Stimulated activated CD8-positive, alpha-beta memory T cell treated with anti-CD3 and anti-CD28 coated beads, Interleukin-15, amount 100 ng/mL, for 4 hours (primary cell): ENCODE data around the gene GLDN.
"Not testable (repeated sequence)": the region's sequence is repeated elsewhere in the genome, so short reads cannot be mapped to it uniquely, and the experiment has no call there.

Experiments
- DNase-seq, 2 donors: peaks; one replicate each; pipeline ENCODE4 v3.0.0-alpha.2; 2020; ENCODE audit warnings: low read depth in 2 of 2

GLDN gene

GRCh38 chr15:51444807-51445206, 103.4 kb downstream of the GLDN start:
- no peak for DNase-seq

GRCh38 chr15:51446029-51446744, 104.7 kb downstream of the GLDN start:
- not testable (repeated sequence) for DNase-seq

GRCh38 chr15:51447855-51448621, 106.6 kb downstream of the GLDN start:
- no peak for DNase-seq

GRCh38 chr15:51448622-51449399, 107.4 kb downstream of the GLDN start:
- DNase-seq, result no peak

GRCh38 chr15:51450001-51450400, 108.5 kb downstream of the GLDN start:
- DNase-seq, result no peak
